ENCODE data around the gene TMPRSS13.
A peak's percentile ranks its signal among the peaks of the same experiment; 100 is the strongest.
"Not testable (repeated sequence)": the region's sequence is repeated elsewhere in the genome, so short reads cannot be mapped to it uniquely, and the experiment has no call there.

Gene TMPRSS13

DNA sequence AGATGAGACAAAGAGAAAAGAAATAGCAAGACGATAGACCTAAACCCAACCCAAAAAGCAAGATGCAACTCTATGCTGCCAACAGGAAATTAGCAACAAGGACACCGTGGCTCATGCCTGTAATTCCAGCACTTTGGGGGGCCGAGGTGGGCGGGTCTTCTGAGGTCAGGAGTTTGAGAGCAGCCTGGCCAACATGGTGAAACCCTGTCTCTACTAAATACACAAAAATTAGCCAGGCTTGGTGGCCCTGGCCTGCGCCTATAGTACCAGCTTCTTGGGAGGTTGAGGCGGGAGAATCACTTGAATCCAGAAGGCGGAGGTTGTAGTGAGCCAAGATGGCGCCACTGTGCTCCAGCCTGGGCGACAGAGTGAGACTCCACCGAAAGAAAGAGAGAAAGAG is 32.7 kb upstream of the TMPRSS13 start:
- no peak for DNase-seq
- peaks cover 22% of the 10 kb centered on the region for H3K9me3 Mint-ChIP-seq
- H3K4me1 Mint-ChIP-seq = peaks cover 26% of the 10 kb centered on the region
- ATAC-seq = no peak
- H3K36me3 Mint-ChIP-seq (ENCODE audit: low read depth) = peaks cover 18% of the 10 kb centered on the region
- no peak overlapping the region for H3K4me3 Mint-ChIP-seq
- no peak overlapping the region for H3K27ac Mint-ChIP-seq
- H3K27me3 Mint-ChIP-seq = no peaks in the 10 kb centered on the region

- H3K9me3 Mint-ChIP-seq = peaks cover 26% of the 10 kb centered on the region
- no peak for DNase-seq
- peak overlapping the region; percentile 39 for H3K4me3 Mint-ChIP-seq
- peaks cover 19% of the 10 kb centered on the region for H3K36me3 Mint-ChIP-seq (ENCODE audit: low read depth)
- ATAC-seq = peak; percentile 15
- peaks cover 26% of the 10 kb centered on the region for H3K4me1 Mint-ChIP-seq
- H3K27ac Mint-ChIP-seq = peak overlapping the region; percentile 66
- no peaks in the 10 kb centered on the region for H3K27me3 Mint-ChIP-seq
These were observed 31.2 kb upstream of the TMPRSS13 start for GRCh38 chr11:117960406-117960805.

GRCh38 chr11:117959438-117960149 is 30.4 kb upstream of the TMPRSS13 start:
- ATAC-seq (no peak), DNase-seq (no peak)
- Mint-ChIP-seq H3K9me3 (peaks cover 26% of the 10 kb centered on the region), H3K27ac (peak overlapping the region; percentile 66), H3K4me1 (peaks cover 29% of the 10 kb centered on the region), H3K36me3 (ENCODE audit: low read depth) (peaks cover 19% of the 10 kb centered on the region), H3K27me3 (no peaks in the 10 kb centered on the region), H3K4me3 (no peak overlapping the region)

GRCh38 chr11:117958949-117959348 is 29.7 kb upstream of the TMPRSS13 start:
- Mint-ChIP-seq H3K4me3 (no peak overlapping the region), H3K36me3 (ENCODE audit: low read depth) (peaks cover 19% of the 10 kb centered on the region), H3K27me3 (no peaks in the 10 kb centered on the region), H3K9me3 (peaks cover 26% of the 10 kb centered on the region), H3K27ac (no peak overlapping the region), H3K4me1 (peaks cover 35% of the 10 kb centered on the region)
- no peak for ATAC-seq
- DNase-seq = no peak

DNA sequence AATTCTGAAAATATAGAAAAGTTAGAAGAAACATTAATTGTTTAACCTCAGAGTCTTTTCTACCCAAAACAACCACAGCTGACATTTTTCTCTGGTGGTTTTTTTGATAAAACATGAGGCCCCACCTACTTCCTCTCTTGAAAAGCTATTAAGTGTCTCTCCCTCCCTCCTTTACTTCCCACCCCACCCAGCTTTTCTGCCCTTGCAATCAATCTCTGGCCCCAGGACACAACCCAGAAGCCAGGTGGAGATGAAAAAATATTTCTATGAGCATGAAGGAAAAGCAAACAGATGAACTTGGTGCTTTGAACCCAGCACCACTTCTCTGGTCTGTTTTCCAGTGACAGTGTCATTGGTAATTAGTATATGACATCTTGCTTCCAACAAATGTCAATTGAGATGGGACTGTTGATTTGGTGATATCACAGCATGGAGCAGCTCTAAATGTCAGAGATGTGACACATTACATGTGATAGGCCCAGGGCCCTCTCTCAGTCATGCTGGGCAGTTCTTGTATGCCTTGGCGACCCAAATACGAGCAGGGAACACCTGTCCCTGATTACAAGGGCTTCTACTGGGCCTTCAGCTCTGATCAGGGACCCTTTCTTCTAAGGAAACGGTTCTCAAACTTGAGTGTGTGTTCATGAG is 23.9 kb upstream of the TMPRSS13 start:
- Mint-ChIP-seq H3K36me3 (ENCODE audit: low read depth) (peaks cover 10% of the 10 kb centered on the region), H3K4me1 (peaks cover 63% of the 10 kb centered on the region), H3K27ac (peak overlapping the region; percentile 85), H3K9me3 (peaks cover 11% of the 10 kb centered on the region), H3K4me3 (peak overlapping the region; percentile 57), H3K27me3 (no peaks in the 10 kb centered on the region)
- no peak for DNase-seq
- peak; percentile 85 for ATAC-seq

- Mint-ChIP-seq H3K4me3 (peak overlapping the region; percentile 57), H3K27me3 (no peaks in the 10 kb centered on the region), H3K36me3 (ENCODE audit: low read depth) (peaks cover 2% of the 10 kb centered on the region), H3K9me3 (no peaks in the 10 kb centered on the region), H3K4me1 (peaks cover 82% of the 10 kb centered on the region), H3K27ac (peak overlapping the region; percentile 85)
- no peak for DNase-seq
- ATAC-seq = peak; percentile 47
These were observed 22.1 kb upstream of the TMPRSS13 start for GRCh38 chr11:117950993-117951961.

GRCh38 chr11:117950301-117950700 is 21.1 kb upstream of the TMPRSS13 start:
- Mint-ChIP-seq H3K36me3 (ENCODE audit: low read depth) (no peaks in the 10 kb centered on the region), H3K4me3 (peak overlapping the region; percentile 22), H3K9me3 (no peaks in the 10 kb centered on the region), H3K27me3 (no peaks in the 10 kb centered on the region), H3K27ac (peak overlapping the region; percentile 85), H3K4me1 (peaks cover 92% of the 10 kb centered on the region)
- peak; percentile 30 for ATAC-seq
- no peak for DNase-seq

GRCh38 chr11:117949062-117949461 is 19.9 kb upstream of the TMPRSS13 start:
- no peak for ATAC-seq
- Mint-ChIP-seq H3K4me1 (peaks cover 97% of the 10 kb centered on the region), H3K27ac (peak overlapping the region; percentile 66), H3K4me3 (no peak overlapping the region), H3K36me3 (ENCODE audit: low read depth) (no peaks in the 10 kb centered on the region), H3K27me3 (no peaks in the 10 kb centered on the region), H3K9me3 (no peaks in the 10 kb centered on the region)
- DNase-seq = no peak

DNA sequence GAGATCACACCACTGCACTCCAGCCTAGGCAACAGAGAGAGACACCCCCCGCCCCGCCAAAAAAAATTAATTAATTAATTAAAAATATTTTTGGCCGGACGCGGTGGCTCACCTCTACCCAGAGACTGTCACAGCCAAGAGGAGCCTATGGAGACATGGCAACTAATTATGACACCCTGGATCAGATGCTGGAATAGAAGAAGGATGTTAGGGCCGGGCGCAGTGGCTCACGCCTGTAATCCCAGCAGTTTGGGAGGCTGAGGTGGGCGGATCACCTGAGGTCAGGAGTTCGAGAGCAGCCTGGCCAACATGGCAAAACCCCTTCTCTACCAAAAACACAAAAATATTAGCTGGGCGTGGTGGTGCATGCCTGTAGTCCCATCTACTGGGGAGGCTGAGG is 19.3 kb upstream of the TMPRSS13 start:
- not testable (repeated sequence) for H3K36me3 Mint-ChIP-seq (ENCODE audit: low read depth); ATAC-seq; H3K27ac Mint-ChIP-seq; H3K27me3 Mint-ChIP-seq; H3K4me3 Mint-ChIP-seq; H3K9me3 Mint-ChIP-seq; DNase-seq
- peaks cover 96% of the 10 kb centered on the region for H3K4me1 Mint-ChIP-seq

GRCh38 chr11:117947751-117948150 is 18.5 kb upstream of the TMPRSS13 start:
- not testable (repeated sequence) for H3K27ac Mint-ChIP-seq; H3K36me3 Mint-ChIP-seq (ENCODE audit: low read depth); DNase-seq; ATAC-seq; H3K9me3 Mint-ChIP-seq; H3K27me3 Mint-ChIP-seq; H3K4me3 Mint-ChIP-seq
- H3K4me1 Mint-ChIP-seq = peaks cover 91% of the 10 kb centered on the region

- H3K9me3 Mint-ChIP-seq = no peaks in the 10 kb centered on the region
These were observed 17.8 kb upstream of the TMPRSS13 start for GRCh38 chr11:117946842-117947526.

DNA sequence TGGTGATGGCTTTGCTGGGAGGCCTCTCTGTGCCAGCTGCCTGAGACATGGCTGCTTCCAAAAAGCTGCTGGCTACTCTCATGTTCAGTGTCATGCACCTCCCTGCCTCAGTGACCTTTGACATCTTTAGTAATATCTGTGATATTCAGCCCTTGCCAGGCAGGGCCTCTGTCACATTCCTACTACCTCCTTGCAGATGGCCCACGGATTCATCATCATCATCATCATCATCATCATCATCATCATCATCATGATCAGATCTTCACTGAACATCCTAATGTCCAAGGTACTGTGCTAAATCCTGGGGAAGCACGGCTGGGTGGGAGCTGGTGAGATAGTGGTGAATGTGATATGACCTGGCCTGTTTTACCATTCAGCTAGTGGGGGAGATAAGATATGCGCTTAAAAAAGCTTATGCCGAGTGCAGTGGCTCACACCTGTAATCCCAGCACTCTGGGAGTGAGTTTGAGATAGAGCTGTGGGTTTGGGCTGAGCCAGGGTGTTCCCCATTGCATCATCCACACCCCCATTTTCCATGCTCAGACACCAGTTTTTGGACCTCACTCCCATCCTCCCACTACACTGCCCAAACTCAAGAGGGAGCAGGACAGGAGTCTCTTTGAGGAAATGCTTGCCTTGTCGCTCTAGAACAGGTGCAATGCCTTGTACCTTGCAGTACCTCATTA is 17.1 kb upstream of the TMPRSS13 start:
- H3K27ac Mint-ChIP-seq = peak overlapping the region; percentile 83
- no peak overlapping the region for H3K4me3 Mint-ChIP-seq
- no peaks in the 10 kb centered on the region for H3K27me3 Mint-ChIP-seq
- no peaks in the 10 kb centered on the region for H3K36me3 Mint-ChIP-seq (ENCODE audit: low read depth)
- DNase-seq (no peak), ATAC-seq (peak; percentile 25)
- peaks cover 87% of the 10 kb centered on the region for H3K4me1 Mint-ChIP-seq
- H3K9me3 Mint-ChIP-seq = no peaks in the 10 kb centered on the region

More at GRCh38 chr11:117946842-117947526, 17.8 kb upstream of the TMPRSS13 start:
- ATAC-seq (peak; percentile 50), DNase-seq (peak; percentile 91)
- Mint-ChIP-seq H3K4me1 (peaks cover 88% of the 10 kb centered on the region), H3K27ac (peak overlapping the region; percentile 83), H3K27me3 (no peaks in the 10 kb centered on the region), H3K36me3 (ENCODE audit: low read depth) (no peaks in the 10 kb centered on the region), H3K4me3 (no peak overlapping the region)

GRCh38 chr11:117945047-117945810 is 16.0 kb upstream of the TMPRSS13 start:
- H3K4me1 Mint-ChIP-seq = peaks cover 76% of the 10 kb centered on the region
- H3K27me3 Mint-ChIP-seq = no peaks in the 10 kb centered on the region
- H3K36me3 Mint-ChIP-seq (ENCODE audit: low read depth) = no peaks in the 10 kb centered on the region
- peak; percentile 25 for ATAC-seq
- no peaks in the 10 kb centered on the region for H3K9me3 Mint-ChIP-seq
- DNase-seq = no peak
- H3K27ac Mint-ChIP-seq = peak overlapping the region; percentile 83
- H3K4me3 Mint-ChIP-seq = no peak overlapping the region
